ENCODE measurements around the gene SSBP3. TPM values are rescaled to one million over a fixed set of nuclear protein-coding genes. Genes with fewer than 3 reads are reported as not detected.

SSBP3 gene
- total and polyA plus RNA-seq, 9 of the 15 experiments (the other 6 are each of a cell fraction or from before 2014, with no cell fraction given), result 8.7 to 108 (median 33.8) TPM

- TF ChIP-seq ZBTB40 (IDR thresholded peaks at IDR 0.05) (peak; percentile 29; the same call in 1 of the 2 replicates), ZBTB40 (CRISPR knock-in tag; IDR thresholded peaks at IDR 0.05) (no peak), RBM14 (IDR thresholded peaks at IDR 0.05; ENCODE audit: borderline replicate concordance, insufficient read depth, low read depth, low read length) (no peak), MLLT1 (IDR thresholded peaks at IDR 0.05) (peak in 1 of 2 experiments; percentile 16; a peak in 1 of 4 replicates), SMARCA5 (IDR thresholded peaks at IDR 0.05) (no peak), OTX1 (CRISPR knock-in tag; IDR thresholded peaks at IDR 0.05) (peak; percentile 48; the same call in 1 of the 2 replicates), PCBP1 (IDR thresholded peaks at IDR 0.05; ENCODE audit: low read depth, low read length, poor library complexity, severe bottlenecking) (no peak), FOXA1 (IDR thresholded peaks at IDR 0.05; ENCODE audit: borderline replicate concordance) (no peak), ARID1B (IDR thresholded peaks at IDR 0.05) (0 out of 2 replicates have a peak, but pooled peaks have one; percentile 14), TCF7L2 (IDR thresholded peaks at IDR 0.05; ENCODE audit: low read depth, low read length) (no peak), USF2 (CRISPR knock-in tag; IDR thresholded peaks at IDR 0.05) (no peak), PKNOX1 (IDR thresholded peaks at IDR 0.05) (no peak), PATZ1 (CRISPR knock-in tag; IDR thresholded peaks at IDR 0.05; ENCODE audit: borderline replicate concordance) (no peak), HDAC1 (IDR thresholded peaks at IDR 0.05) (0 out of 4 replicates have a peak, but pooled peaks of 1 of the 2 experiments have one; percentile 21)
These were observed 10.9 kb upstream of the SSBP3 start (continued) for GRCh38 chr1:54417123-54417522.
